Suprapubic skin (tissue), 4 donors: ENCODE measurements around the gene RHAG. TPM values are rescaled to one million over a fixed set of nuclear protein-coding genes. Genes with fewer than 3 reads are reported as not detected.

Experiments
- DNase-seq, 2 donors: peaks; one replicate each; pipeline ENCODE4 v3.0.0-alpha.2; 2019; ENCODE audit warnings: low spot score in 2 of 2
- H3K27ac ChIP-seq: fragments of 200-600 bp; sonication (generic); one replicate; pipeline ENCODE4 v1.5.1; 2019
- H3K27me3 ChIP-seq: fragments of 200-600 bp; sonication (generic); one replicate; pipeline ENCODE4 v1.5.1; 2019
- H3K36me3 ChIP-seq: fragments of 200-600 bp; sonication (generic); one replicate; pipeline ENCODE4 v1.5.1; 2019
- H3K4me1 ChIP-seq: fragments of 200-600 bp; sonication (generic); one replicate; pipeline ENCODE4 v1.5.1; 2019
- H3K4me3 ChIP-seq: fragments of 200-600 bp; sonication (generic); one replicate; pipeline ENCODE4 v1.5.1; 2019; ENCODE audit warnings: mild to moderate bottlenecking
- H3K9me3 ChIP-seq: fragments of 200-600 bp; sonication (generic); one replicate; pipeline ENCODE4 v1.5.1; 2019
- EP300 ChIP-seq: sonication (generic); formaldehyde crosslinking; IDR thresholded peaks from one replicate; pipeline ENCODE4 v1.6.1; 2017; ENCODE audit warnings: antibody characterized with exemption
- POLR2A ChIP-seq, 2 donors: fragments of 450-650 bp; IDR thresholded peaks; one replicate each; pipeline ENCODE4 v1.6.1; 2017; ENCODE audit warnings: antibody characterized with exemption in 2 of 2, mild to moderate bottlenecking in 2 of 2, moderate library complexity in 2 of 2
- POLR2AphosphoS5 ChIP-seq, 3 donors: sonication (generic); formaldehyde crosslinking; IDR thresholded peaks; one replicate each; pipeline ENCODE4 v1.6.1; 2017; ENCODE audit warnings: antibody characterized with exemption in 3 of 3
- WGBS: methylation state at CpG from one replicate; pipeline ENCODE4 v1.1.5; 2018; 5-methylcytosine and 5-hydroxymethylcytosine counted together
- total RNA-seq, 4 donors: library from RNA; depleted of rRNA; stranded (reverse); fragments of >200 nt; gene quantifications; one replicate each; pipeline ENCODE4 v1.1.0, GENCODE V29; 2016
- TF ChIP-seq, protein P1 (sequence below), 2 donors: fragments of 200-600 bp in 1 of 2; fragments of 450-650 bp in 1 of 2; sonication (generic) in 1 of 2; IDR thresholded peaks; one replicate each; pipeline ENCODE4 v1.5.1; 2016 to 2019; ENCODE audit warnings: antibody characterized with exemption in 2 of 2, mild to moderate bottlenecking in 1 of 2, moderate library complexity in 1 of 2

The RHAG gene
- total RNA-seq, 4 donors from 2014 or later = 0.89 TPM; not detected in 3

DNA sequence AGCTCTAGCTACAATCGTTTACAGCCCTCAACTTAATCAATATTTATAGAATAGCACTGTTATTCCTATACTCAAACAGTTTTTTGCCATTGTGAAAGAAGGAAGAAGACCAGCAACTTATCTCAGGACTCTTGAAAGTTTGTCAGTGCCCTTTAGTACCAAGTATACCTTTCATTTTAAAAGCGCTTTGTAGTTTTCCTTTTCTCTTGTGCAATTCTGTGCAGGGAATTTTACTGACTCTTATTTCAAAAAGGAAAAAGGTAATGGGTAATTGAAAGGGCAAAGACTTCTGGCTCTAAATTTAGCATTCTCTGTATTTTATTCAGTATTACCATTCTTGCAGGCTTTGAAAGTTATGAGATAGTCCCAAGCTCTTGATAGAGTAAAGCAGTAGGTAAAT lies 16.8 kb upstream of the RHAG start:
- H3K27me3 ChIP-seq = no peaks in the 10 kb centered on the region
- no peak for DNase-seq
- no peak overlapping the region for H3K4me3 ChIP-seq
- no peaks in the 10 kb centered on the region for H3K9me3 ChIP-seq
- no peak overlapping the region for H3K27ac ChIP-seq
- no peaks in the 10 kb centered on the region for H3K4me1 ChIP-seq
- no peaks in the 10 kb centered on the region for H3K36me3 ChIP-seq
- 87% methylated on average over 2 of the region's 2 CpGs for WGBS
- TF ChIP-seq POLR2A (IDR thresholded peaks at IDR 0.05) (no peak), POLR2AphosphoS5 (IDR thresholded peaks at IDR 0.05) (no peak), EP300 (no peak)
- TF ChIP-seq, protein P1, sequence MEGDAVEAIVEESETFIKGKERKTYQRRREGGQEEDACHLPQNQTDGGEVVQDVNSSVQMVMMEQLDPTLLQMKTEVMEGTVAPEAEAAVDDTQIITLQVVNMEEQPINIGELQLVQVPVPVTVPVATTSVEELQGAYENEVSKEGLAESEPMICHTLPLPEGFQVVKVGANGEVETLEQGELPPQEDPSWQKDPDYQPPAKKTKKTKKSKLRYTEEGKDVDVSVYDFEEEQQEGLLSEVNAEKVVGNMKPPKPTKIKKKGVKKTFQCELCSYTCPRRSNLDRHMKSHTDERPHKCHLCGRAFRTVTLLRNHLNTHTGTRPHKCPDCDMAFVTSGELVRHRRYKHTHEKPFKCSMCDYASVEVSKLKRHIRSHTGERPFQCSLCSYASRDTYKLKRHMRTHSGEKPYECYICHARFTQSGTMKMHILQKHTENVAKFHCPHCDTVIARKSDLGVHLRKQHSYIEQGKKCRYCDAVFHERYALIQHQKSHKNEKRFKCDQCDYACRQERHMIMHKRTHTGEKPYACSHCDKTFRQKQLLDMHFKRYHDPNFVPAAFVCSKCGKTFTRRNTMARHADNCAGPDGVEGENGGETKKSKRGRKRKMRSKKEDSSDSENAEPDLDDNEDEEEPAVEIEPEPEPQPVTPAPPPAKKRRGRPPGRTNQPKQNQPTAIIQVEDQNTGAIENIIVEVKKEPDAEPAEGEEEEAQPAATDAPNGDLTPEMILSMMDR (IDR thresholded peaks at IDR 0.05) = no peak

DNA sequence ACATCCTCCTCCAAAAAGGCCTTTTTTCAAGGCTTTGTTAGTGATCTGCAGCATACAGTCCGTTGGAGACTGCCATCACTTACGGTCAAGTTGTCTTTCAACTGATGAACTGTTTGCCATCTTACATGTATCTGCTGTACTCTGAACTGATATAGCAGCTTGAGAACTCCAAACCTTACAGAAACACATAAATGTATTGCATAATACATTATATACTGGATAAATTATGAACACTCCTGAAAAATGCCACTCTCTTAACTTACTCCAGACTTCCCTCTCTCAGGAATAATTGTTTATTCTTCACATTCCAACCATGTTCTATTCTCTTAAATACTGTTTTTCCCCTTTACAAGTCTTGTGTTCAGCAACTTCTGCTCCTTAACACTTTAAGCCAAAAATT lies 14.6 kb upstream of the RHAG start:
- no peaks in the 10 kb centered on the region for H3K36me3 ChIP-seq
- H3K4me1 ChIP-seq = no peaks in the 10 kb centered on the region
- no peak overlapping the region for H3K27ac ChIP-seq
- no peaks in the 10 kb centered on the region for H3K9me3 ChIP-seq
- no peak overlapping the region for H3K4me3 ChIP-seq
- whole genome bisulfite sequencing = 79% methylated on average over 2 of the region's 2 CpGs
- TF ChIP-seq POLR2A (IDR thresholded peaks at IDR 0.05) = no peak
- TF ChIP-seq, protein P1 (IDR thresholded peaks at IDR 0.05) = no peak
- TF ChIP-seq EP300 = no peak
- no peak for TF ChIP-seq POLR2AphosphoS5 (IDR thresholded peaks at IDR 0.05)
- H3K27me3 ChIP-seq = no peaks in the 10 kb centered on the region
- DNase-seq = no peak

DNA sequence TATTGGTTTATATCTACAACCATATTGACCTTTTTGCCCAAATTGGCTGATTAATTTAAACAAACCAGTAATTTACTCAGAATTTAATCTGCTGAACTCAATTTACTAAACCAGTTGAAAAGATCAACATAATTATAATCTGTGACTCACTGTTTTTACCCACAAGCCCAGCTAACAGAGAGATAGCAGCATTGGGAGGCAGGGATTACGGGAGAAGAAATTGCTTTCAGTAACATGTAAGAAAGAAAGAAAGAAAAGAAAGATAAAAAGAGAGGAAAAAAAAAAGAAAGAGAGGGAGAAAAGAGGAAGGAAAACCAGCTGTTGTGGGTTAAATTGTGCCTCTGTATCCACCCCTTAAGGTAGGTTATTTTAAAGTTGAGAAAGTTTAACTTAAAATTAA lies 13.3 kb upstream of the RHAG start:
- WGBS = 69% methylated on average over 1 of the region's 1 CpG
- Histone ChIP-seq H3K36me3 (no peaks in the 10 kb centered on the region), H3K4me1 (no peaks in the 10 kb centered on the region), H3K27ac (no peak overlapping the region), H3K27me3 (no peaks in the 10 kb centered on the region), H3K4me3 (no peak overlapping the region), H3K9me3 (no peaks in the 10 kb centered on the region)
- TF ChIP-seq POLR2A (IDR thresholded peaks at IDR 0.05) (no peak), EP300 (no peak), POLR2AphosphoS5 (IDR thresholded peaks at IDR 0.05) (no peak)
- TF ChIP-seq, protein P1 (IDR thresholded peaks at IDR 0.05) = no peak
- no peak for DNase-seq

DNA sequence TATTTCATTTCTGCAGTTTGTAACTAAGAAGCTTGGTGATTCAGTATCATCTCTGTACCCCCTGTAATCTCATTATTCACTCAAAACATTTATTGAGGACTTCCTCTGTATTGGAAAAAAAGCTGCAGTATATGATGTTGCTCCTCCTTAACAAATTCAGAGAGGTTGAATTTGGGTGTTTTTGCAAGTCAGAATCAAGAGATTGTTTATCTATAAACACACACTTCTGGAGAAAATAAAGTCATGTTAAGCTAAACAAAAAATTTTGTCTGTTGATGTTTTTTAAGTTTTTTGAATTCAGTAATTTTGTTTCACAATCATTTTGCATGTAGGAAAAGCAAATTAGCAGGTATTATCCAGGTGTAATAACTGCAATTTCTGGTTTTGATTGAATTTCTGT lies 11.4 kb upstream of the RHAG start:
- no peaks in the 10 kb centered on the region for H3K9me3 ChIP-seq
- no peaks in the 10 kb centered on the region for H3K4me1 ChIP-seq
- H3K27ac ChIP-seq = no peak overlapping the region
- no peak overlapping the region for H3K4me3 ChIP-seq
- H3K27me3 ChIP-seq = no peaks in the 10 kb centered on the region
- TF ChIP-seq POLR2AphosphoS5 (IDR thresholded peaks at IDR 0.05) (no peak), POLR2A (IDR thresholded peaks at IDR 0.05) (no peak), EP300 (no peak)
- TF ChIP-seq, protein P1 (IDR thresholded peaks at IDR 0.05) = no peak
- H3K36me3 ChIP-seq = no peaks in the 10 kb centered on the region
- no peak for DNase-seq

DNA sequence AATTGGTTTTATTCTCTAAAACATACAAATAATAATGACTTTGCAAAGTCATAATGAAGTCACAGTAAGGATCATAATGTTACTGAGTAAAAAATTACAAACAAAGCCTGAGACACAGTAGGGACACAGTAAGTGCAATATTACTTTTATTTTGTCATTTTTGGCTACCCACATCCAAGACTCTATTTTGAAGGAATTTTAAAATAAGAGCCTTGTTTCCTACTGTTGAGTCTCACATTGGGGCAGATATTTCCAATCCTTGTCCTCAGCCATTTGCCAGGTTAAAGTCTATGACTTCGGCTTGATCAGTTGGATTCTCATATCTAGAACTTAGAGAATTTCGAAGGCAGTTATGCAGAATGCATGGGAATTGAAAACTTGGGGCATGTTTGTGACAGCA lies 10.8 kb upstream of the RHAG start:
- 96% methylated on average over 2 of the region's 2 CpGs for WGBS
- no peaks in the 10 kb centered on the region for H3K9me3 ChIP-seq
- H3K36me3 ChIP-seq = no peaks in the 10 kb centered on the region
- TF ChIP-seq POLR2AphosphoS5 (IDR thresholded peaks at IDR 0.05) (no peak), EP300 (no peak), POLR2A (IDR thresholded peaks at IDR 0.05) (no peak)
- TF ChIP-seq, protein P1 (IDR thresholded peaks at IDR 0.05) = no peak
- no peaks in the 10 kb centered on the region for H3K4me1 ChIP-seq
- no peaks in the 10 kb centered on the region for H3K27me3 ChIP-seq
- no peak for DNase-seq
- H3K27ac ChIP-seq = no peak overlapping the region
- H3K4me3 ChIP-seq = no peak overlapping the region
